Activated naive CD8-positive, alpha-beta T cell treated with anti-CD3 and anti-CD28 coated beads, Interleukin-2, amount 50 U/mL, for 24 hours (primary cell): ENCODE results near the gene OTUB1.

Experiments used
- ATAC-seq: fragments of 150-1000 bp; cut with Tn5 transposase; one replicate; pipeline ENCODE4 v1.10.0; 2021
- DNase-seq: peaks from one replicate; pipeline ENCODE4 v3.0.0; 2021
- H3K27ac Mint-ChIP-seq: one replicate; pipeline ENCODE4 v1.8.0; 2021; ENCODE audit warnings: mild to moderate bottlenecking, mixed read lengths
- H3K27me3 Mint-ChIP-seq: one replicate; pipeline ENCODE4 v1.8.0; 2021; ENCODE audit warnings: mixed read lengths
- H3K36me3 Mint-ChIP-seq: one replicate; pipeline ENCODE4 v1.8.0; 2021; ENCODE audit warnings: low read depth, mixed read lengths
- H3K4me1 Mint-ChIP-seq: one replicate; pipeline ENCODE4 v1.8.0; 2021; ENCODE audit warnings: mixed read lengths
- H3K4me3 Mint-ChIP-seq: one replicate; pipeline ENCODE4 v1.8.0; 2021; ENCODE audit warnings: mild to moderate bottlenecking, moderate library complexity, mixed read lengths
- H3K9me3 Mint-ChIP-seq: one replicate; pipeline ENCODE4 v1.8.0; 2021; ENCODE audit warnings: mixed read lengths

OTUB1 gene

GRCh38 chr11:64019106-64020037 lies 33.1 kb downstream of the OTUB1 start:
- H3K9me3 Mint-ChIP-seq, result no peaks in the 10 kb centered on the region
- no peak for DNase-seq
- H3K27ac Mint-ChIP-seq, result no peak overlapping the region
- no peaks in the 10 kb centered on the region for H3K27me3 Mint-ChIP-seq
- no peak for ATAC-seq
- no peak overlapping the region for H3K4me3 Mint-ChIP-seq
- H3K36me3 Mint-ChIP-seq, result no peaks in the 10 kb centered on the region
- H3K4me1 Mint-ChIP-seq, result no peaks in the 10 kb centered on the region

GRCh38 chr11:64020976-64021756 lies 34.9 kb downstream of the OTUB1 start:
- no peaks in the 10 kb centered on the region for H3K27me3 Mint-ChIP-seq
- no peak for ATAC-seq

GRCh38 chr11:64021757-64022093 lies 35.5 kb downstream of the OTUB1 start:
- Mint-ChIP-seq H3K9me3 (no peaks in the 10 kb centered on the region), H3K36me3 (no peaks in the 10 kb centered on the region), H3K27ac (no peak overlapping the region), H3K4me1 (no peaks in the 10 kb centered on the region), H3K4me3 (no peak overlapping the region), H3K27me3 (no peaks in the 10 kb centered on the region)
- DNase-seq, result no peak
- ATAC-seq, result no peak

More at GRCh38 chr11:64020976-64021756, 34.9 kb downstream of the OTUB1 start:
- H3K4me1 Mint-ChIP-seq, result no peaks in the 10 kb centered on the region
- H3K27ac Mint-ChIP-seq, result no peak overlapping the region
- no peaks in the 10 kb centered on the region for H3K36me3 Mint-ChIP-seq
- no peaks in the 10 kb centered on the region for H3K9me3 Mint-ChIP-seq
- no peak for DNase-seq
- H3K4me3 Mint-ChIP-seq, result no peak overlapping the region

- no peaks in the 10 kb centered on the region for H3K9me3 Mint-ChIP-seq
- peaks cover 5% of the 10 kb centered on the region for H3K27me3 Mint-ChIP-seq
- ATAC-seq (no peak), DNase-seq (no peak)
- no peaks in the 10 kb centered on the region for H3K36me3 Mint-ChIP-seq
- H3K27ac Mint-ChIP-seq, result no peak overlapping the region
- no peak overlapping the region for H3K4me3 Mint-ChIP-seq
- H3K4me1 Mint-ChIP-seq, result no peaks in the 10 kb centered on the region
Measured at GRCh38 chr11:64022125-64022784, 36.0 kb downstream of the OTUB1 start.

- no peaks in the 10 kb centered on the region for H3K36me3 Mint-ChIP-seq
- peaks cover 2% of the 10 kb centered on the region for H3K4me1 Mint-ChIP-seq
- peaks cover 8% of the 10 kb centered on the region for H3K27me3 Mint-ChIP-seq
- ATAC-seq (no peak), DNase-seq (no peak)
- no peaks in the 10 kb centered on the region for H3K9me3 Mint-ChIP-seq
- no peak overlapping the region for H3K4me3 Mint-ChIP-seq
- no peak overlapping the region for H3K27ac Mint-ChIP-seq
Measured at GRCh38 chr11:64023712-64024710, 37.8 kb downstream of the OTUB1 start.

- Mint-ChIP-seq H3K4me3 (no peak overlapping the region), H3K9me3 (no peaks in the 10 kb centered on the region)
- ATAC-seq, result no peak
Measured at GRCh38 chr11:64025205-64025604, 39.0 kb downstream of the OTUB1 start.

GRCh38 chr11:64026575-64027205 lies 40.5 kb downstream of the OTUB1 start:
- no peak overlapping the region for H3K4me3 Mint-ChIP-seq
- peaks cover 2% of the 10 kb centered on the region for H3K4me1 Mint-ChIP-seq
- no peak for ATAC-seq
- no peak for DNase-seq
- H3K36me3 Mint-ChIP-seq, result no peaks in the 10 kb centered on the region
- peaks cover 18% of the 10 kb centered on the region for H3K27me3 Mint-ChIP-seq
- H3K27ac Mint-ChIP-seq, result no peak overlapping the region
- H3K9me3 Mint-ChIP-seq, result no peaks in the 10 kb centered on the region

More at GRCh38 chr11:64025205-64025604, 39.0 kb downstream of the OTUB1 start:
- H3K27me3 Mint-ChIP-seq, result peaks cover 13% of the 10 kb centered on the region
- H3K27ac Mint-ChIP-seq, result no peak overlapping the region
- peaks cover 2% of the 10 kb centered on the region for H3K4me1 Mint-ChIP-seq
- no peak for DNase-seq
- no peaks in the 10 kb centered on the region for H3K36me3 Mint-ChIP-seq

GRCh38 chr11:64027651-64028397 lies 41.6 kb downstream of the OTUB1 start:
- no peak overlapping the region for H3K27ac Mint-ChIP-seq
- H3K9me3 Mint-ChIP-seq, result no peaks in the 10 kb centered on the region
- H3K4me1 Mint-ChIP-seq, result peaks cover 2% of the 10 kb centered on the region
- DNase-seq (no peak), ATAC-seq (no peak)
- peaks cover 21% of the 10 kb centered on the region for H3K27me3 Mint-ChIP-seq
- H3K36me3 Mint-ChIP-seq, result no peaks in the 10 kb centered on the region
- H3K4me3 Mint-ChIP-seq, result no peak overlapping the region

GRCh38 chr11:64028398-64029115 lies 42.3 kb downstream of the OTUB1 start:
- ATAC-seq, result no peak
- H3K4me1 Mint-ChIP-seq, result peaks cover 2% of the 10 kb centered on the region
- peaks cover 21% of the 10 kb centered on the region for H3K27me3 Mint-ChIP-seq
- peak; percentile 12 for DNase-seq
- H3K27ac Mint-ChIP-seq, result no peak overlapping the region
- no peaks in the 10 kb centered on the region for H3K9me3 Mint-ChIP-seq
- no peaks in the 10 kb centered on the region for H3K36me3 Mint-ChIP-seq
- no peak overlapping the region for H3K4me3 Mint-ChIP-seq

- H3K27me3 Mint-ChIP-seq, result peaks cover 32% of the 10 kb centered on the region
- H3K9me3 Mint-ChIP-seq, result no peaks in the 10 kb centered on the region
- H3K4me3 Mint-ChIP-seq, result no peak overlapping the region
- DNase-seq (no peak), ATAC-seq (no peak)
- H3K36me3 Mint-ChIP-seq, result no peaks in the 10 kb centered on the region
- no peak overlapping the region for H3K27ac Mint-ChIP-seq
- H3K4me1 Mint-ChIP-seq, result peaks cover 4% of the 10 kb centered on the region
Measured at GRCh38 chr11:64029773-64030172, 43.5 kb downstream of the OTUB1 start.

- Mint-ChIP-seq H3K27me3 (peaks cover 38% of the 10 kb centered on the region), H3K4me3 (no peak overlapping the region)
- no peak for ATAC-seq
Measured at GRCh38 chr11:64031001-64031400, 44.8 kb downstream of the OTUB1 start.

GRCh38 chr11:64032050-64032449 lies 45.8 kb downstream of the OTUB1 start:
- Mint-ChIP-seq H3K27ac (no peak overlapping the region), H3K4me1 (peaks cover 9% of the 10 kb centered on the region), H3K4me3 (no peak overlapping the region), H3K27me3 (peaks cover 35% of the 10 kb centered on the region), H3K9me3 (no peaks in the 10 kb centered on the region), H3K36me3 (no peaks in the 10 kb centered on the region)
- ATAC-seq (no peak), DNase-seq (no peak)

More at GRCh38 chr11:64031001-64031400, 44.8 kb downstream of the OTUB1 start:
- Mint-ChIP-seq H3K9me3 (no peaks in the 10 kb centered on the region), H3K27ac (no peak overlapping the region), H3K36me3 (no peaks in the 10 kb centered on the region), H3K4me1 (peaks cover 9% of the 10 kb centered on the region)
- no peak for DNase-seq
